Activated naive CD4-positive, alpha-beta T cell treated with anti-CD3 and anti-CD28 coated beads, Interleukin-2, amount 50 U/mL, for 16 hours (primary cell): Measurements from ENCODE around the gene SYTL3.
"Not testable (repeated sequence)": the region's sequence is repeated elsewhere in the genome, so short reads cannot be mapped to it uniquely, and the experiment has no call there.

Experiments
- DNase-seq: peaks from one replicate; pipeline ENCODE4 v3.0.0-alpha.2; 2020

The SYTL3 gene

GRCh38 chr6:158778005-158778527 lies 128.2 kb downstream of the SYTL3 start:
- DNase-seq = no peak

DNA sequence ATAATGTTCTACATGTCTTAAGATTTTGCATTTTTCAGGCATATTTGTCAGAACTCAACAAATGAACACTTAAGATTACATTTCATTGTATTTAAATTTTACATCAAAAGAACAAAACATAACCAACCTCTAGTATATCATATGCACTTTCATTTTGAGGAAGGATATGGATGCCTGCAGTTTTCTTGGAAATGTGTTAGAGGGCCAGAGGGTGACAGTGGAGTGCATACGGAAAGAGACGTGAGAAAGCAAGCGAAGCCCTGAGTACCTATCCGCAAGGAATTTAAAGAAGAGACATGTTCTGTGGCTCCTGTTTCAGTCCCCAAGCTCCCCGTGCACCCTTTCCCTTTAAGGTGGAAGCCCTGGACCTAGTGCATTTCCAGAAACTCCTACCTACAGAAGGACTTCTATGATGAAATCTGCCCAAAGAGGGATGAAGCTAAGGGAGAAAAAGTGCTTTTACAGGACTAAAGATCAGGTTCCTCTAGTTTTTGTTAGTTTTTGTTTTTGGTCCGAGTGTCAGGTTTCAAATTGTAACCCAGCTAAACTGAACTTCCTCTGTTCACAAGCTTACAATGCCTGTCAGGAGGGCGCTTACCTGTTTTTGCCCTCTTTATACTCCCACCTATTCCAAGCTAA lies 130.5 kb downstream of the SYTL3 start:
- no peak for DNase-seq

DNA sequence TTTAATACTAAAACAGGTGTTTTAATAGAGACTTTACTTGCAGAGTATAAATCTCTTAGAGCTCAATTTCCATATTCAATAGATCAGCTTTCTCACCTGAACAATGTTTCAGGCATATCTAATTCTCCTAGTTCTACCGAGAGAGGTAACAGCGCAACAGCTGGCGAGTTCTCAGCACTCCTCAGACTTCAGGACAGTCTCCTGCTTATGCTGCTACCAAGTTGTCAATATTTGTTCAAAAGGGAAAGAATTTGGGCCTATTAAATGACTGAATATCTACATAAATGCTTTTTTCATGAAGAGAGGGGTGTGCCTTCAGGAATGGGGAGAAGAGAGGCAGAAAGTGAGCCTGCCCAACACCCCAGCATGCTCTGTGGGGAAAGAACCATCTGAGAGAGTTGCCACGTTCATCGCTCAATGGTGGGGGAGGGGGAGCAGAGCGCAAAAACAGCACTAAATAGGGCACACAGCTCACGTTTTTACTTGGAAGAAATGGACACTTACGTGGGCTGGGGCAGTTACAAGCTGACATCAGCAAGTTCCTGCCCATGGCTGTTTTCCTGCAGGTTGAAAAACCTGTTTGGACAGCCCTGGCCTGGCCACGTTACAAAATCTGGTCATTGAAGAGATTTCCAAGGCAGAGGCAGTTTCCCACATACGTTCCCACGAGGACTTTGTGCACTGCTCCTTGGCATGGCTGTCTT lies 131.3 kb downstream of the SYTL3 start:
- DNase-seq = no peak

- DNase-seq = no peak
Measured at GRCh38 chr6:158781692-158782373, 132.0 kb downstream of the SYTL3 start.

DNA sequence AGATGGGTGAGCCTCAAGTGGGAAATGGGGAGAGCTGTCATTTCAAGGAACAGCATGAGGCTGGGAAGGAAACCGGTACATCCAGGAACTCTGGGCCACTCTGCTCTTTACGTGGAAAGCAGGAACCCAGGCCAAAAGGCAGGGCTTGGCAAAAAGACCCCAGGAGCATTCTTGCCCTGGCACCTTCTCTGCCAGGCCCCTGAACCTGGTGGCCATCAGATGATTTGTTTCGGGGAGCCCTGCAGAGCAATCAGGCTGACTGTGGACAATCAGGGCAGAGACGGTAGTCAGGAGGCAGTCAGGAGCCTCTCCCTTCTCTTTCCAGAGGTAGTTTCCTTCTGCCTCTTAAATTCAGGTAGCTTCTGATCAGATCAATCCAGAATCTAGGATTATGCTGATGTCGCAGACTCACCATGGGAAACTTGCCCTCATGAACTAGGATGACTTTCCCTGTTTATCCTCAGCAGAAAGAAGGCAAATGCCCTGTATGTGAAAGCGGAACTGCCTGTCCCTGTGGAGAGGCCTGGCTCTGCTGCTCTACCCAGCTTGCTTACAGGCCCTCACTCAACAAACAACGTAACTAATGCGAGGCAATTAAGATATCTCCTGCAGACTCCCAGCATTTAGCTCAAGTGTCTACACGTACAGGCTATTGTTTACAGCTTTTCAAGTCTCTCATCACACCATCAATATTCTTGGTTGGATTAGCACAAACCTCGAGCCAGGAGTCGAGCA lies 132.7 kb downstream of the SYTL3 start:
- no peak for DNase-seq

DNA sequence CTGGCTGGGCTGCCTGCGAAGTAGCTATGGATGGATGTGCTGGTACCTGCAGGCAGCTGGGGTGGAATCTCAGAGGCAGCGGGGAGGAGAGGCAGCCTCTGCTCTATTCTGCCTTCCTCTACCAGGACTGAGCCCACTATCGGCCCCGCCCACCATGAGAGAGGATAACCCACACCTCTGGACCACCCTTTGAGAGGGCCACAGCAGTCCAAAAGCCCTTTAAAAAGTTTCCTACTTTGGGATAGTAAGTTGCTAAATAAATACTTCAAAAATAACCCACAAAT lies 133.3 kb downstream of the SYTL3 start:
- DNase-seq = no peak

DNA sequence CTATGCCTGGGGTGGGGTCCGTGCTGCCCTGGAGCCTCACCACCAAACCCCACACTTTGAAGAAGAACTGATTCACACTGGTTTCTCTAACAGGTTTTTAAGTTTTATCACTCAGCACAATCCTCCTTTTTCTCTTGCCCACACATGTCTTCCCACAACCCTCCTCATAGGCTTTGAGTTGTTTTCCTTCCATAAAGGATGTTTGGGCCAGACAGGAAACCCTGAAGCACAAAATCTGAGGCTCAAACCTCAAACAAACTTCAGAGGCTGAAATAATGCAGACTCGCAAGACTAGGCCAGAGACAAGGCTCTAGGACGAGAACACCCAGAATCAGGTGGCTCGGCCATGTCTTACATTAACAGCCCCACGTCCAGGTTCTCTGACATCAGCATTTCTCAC lies 134.0 kb downstream of the SYTL3 start:
- no peak for DNase-seq

- no peak for DNase-seq
Measured at GRCh38 chr6:158784505-158784904, 134.7 kb downstream of the SYTL3 start.

GRCh38 chr6:158785036-158785435 lies 135.2 kb downstream of the SYTL3 start:
- no peak for DNase-seq

DNA sequence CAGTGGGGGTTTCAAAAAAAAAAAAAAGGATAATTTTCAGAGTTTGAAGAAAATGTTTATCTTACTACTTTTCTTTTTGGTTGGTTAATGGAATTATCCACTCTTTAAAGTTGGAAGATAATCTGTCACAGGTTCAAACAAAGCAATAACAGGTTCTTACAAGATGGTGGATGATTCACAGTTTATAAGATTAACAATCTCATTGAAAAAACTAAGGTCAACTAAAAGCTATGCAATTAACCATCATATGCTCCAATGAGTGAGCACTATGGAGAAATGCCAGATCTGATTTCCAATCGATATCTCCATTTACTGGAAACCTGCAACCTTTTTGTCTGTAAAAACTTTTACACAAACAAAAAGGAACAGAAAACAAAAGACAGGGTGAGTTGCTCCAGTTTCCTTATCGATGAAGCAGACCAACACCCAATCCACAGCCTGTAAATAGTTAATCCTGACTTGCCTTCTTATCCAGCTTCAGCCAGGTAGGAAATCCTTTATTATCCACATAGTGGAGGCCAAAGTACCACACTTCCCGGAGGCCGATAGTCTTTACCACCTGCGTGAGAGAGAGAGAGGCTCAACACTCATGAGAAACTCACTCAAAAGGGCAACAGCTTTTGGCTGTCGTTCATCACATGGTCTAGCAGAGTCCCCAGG lies 136.9 kb downstream of the SYTL3 start:
- DNase-seq = no peak

- no peak for DNase-seq
Measured at GRCh38 chr6:158787395-158787794, 137.5 kb downstream of the SYTL3 start.

DNA sequence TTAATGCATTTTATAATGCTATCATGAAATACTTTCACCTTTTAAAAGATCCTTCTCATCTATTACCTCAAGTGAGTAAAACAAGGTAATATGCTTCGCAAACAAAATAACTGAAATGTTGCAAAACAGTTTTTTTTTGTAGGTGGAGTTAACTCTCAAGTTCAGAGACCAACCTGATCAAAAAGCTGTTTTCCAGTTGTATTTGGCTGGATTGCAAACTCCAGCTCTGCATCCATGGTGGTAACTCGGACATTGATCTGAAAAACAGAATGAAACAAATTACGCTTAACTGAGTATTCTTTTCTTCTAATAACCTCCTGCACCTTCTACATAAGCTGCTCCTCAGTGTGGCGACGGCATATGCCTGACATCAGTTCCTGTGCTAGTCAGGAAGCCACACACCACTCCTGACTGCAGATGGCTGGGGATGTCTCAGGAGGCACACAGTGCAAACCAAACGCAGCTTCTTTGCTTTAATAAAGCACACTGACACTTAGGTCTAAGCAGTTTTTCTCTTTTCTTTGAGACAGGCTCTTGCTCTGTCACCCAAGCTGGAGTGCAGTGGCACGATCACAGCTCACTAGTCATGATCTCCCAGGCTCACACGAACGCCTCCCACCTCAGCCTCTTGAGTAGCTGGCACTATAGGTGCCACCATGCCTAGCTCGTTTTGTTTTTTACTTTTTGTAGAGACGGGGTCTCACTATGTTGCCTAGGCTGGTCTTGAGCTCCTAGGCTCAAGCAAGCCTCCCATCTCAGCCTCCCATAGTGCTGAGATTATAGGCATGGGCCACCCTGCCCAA lies 139.5 kb downstream of the SYTL3 start:
- DNase-seq = no peak

DNA sequence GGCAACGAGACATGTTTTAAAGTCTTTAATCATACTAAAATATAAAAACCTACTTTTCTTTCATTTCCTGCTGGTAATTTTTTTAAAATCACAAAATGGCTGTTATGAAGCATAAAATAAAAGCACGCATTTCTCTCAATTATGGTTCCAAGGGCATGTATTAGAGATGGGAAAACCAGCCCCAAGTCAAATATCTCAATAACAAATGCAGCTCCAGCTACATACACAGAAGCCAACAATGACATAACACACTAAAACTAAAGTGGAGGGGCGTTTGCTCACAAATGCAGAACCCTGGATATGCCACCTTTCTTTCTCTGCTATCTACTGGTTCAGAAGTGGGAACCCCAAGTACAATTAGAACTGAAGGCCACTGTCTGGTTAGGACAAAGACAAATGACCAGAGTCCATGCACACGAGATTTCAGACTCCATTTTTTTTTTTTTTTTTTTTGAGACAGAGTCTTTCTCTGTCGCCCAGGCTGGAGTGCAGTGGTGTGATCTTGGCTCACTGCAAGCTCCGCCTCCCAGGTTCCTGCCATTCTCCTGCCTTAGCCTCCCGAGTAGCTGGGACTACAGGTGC lies 141.5 kb downstream of the SYTL3 start:
- DNase-seq = no peak

- DNase-seq = not testable (repeated sequence)
Measured at GRCh38 chr6:158792505-158792904, 142.7 kb downstream of the SYTL3 start.

DNA sequence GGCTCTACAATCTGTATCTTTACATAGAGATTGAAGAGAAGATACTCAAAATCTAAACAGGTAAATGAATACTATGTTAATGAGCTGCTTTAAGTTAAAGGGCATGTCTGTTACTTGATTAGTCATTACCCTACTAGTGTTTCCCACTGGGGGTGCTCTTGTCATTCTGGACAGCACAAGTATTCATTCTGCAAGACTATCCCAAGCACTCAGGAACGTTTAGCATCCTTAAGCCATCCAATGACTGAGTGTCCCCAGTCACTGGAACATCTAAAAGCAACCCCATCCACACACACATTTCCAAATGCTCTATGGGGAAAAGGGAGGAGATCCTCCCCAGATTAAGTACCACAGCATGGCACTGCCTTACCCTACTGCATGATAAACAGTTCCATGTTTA lies 143.6 kb downstream of the SYTL3 start:
- DNase-seq = no peak

- no peak for DNase-seq
Measured at GRCh38 chr6:158795516-158795915, 145.7 kb downstream of the SYTL3 start.

DNA sequence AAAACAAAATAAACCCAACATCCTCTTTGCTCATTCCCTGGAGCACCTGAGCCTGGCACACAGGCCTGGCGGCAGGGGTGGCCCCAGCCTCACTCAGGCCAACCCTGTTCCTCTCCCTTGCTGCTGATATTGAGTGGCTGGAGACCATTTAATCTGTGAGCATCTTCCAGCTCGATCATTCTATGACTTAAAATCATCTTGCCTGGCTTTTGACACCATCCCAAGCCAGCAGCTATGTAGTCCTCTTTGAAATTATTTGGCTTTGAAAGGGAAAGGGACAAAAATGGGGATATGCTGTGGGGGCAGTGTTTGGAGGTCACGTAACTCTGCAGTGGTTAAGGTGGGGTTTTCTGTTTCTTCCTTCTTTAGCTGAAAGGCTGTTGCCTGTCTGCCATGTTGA lies 146.5 kb downstream of the SYTL3 start:
- DNase-seq = no peak

- DNase-seq = no peak
Measured at GRCh38 chr6:158797331-158798310, 147.8 kb downstream of the SYTL3 start.

DNA sequence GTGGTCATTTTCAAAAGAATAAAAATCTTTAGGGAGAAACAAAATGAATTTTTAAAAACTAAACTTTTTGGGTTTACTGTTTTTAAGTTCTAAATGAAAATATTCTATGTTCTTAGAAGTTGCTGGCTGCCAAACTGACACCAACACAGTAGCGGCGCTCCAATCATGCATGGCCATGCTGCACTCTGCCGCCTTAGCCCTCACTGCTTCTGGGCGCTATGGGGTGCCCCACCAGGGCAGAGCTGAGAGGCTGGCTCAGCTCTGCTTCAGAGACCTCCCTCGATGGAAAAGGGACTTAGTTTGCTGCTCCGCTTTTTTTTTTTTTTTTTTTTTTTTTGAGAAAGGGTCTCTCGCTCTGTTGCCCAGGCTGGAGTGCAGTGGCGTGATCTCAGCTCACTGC lies 148.5 kb downstream of the SYTL3 start:
- DNase-seq = no peak

DNA sequence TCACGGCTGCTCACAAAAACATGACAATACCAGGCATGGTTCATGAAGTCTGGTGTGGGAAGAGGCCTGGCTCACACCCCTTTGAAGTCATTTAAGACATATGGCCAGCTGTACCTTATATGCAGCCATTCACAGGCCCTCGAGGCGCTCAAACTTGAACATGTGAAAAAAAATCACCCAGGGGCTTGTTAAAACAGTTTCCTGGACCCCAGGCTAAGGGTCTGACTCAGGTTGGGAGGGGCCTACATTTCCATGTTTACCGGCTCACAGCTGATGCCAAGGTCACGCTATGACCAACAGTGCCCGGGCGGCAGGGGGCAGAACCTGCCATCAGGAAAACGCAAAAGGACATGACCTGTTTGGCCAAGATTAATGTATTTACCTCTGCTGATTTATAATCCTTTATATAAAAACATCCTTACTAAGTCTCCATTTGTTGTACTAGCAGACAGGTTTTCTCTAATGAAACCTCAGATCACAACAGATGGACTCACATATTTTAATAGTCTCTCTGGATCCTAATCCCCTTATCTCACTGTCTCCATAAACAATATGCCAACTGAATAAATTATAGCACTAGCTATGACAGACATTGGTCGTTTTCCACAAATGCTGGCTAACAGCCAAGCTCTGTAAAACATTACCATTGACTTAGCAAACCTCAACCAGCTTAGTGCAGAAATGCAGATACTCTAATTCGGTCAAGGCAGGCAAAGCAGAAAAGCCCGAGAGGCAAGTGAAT lies 149.4 kb downstream of the SYTL3 start:
- DNase-seq = no peak
